Measurements from ENCODE around the gene TAOK3. TPM values are rescaled to one million over a fixed set of nuclear protein-coding genes. Genes with fewer than 3 reads are reported as not detected.

The TAOK3 gene
- total and polyA plus RNA-seq, 9 of the 15 experiments (the other 6 are each of a cell fraction or from before 2014, with no cell fraction given): 24.3 to 83.5 (median 47.1) TPM

DNA sequence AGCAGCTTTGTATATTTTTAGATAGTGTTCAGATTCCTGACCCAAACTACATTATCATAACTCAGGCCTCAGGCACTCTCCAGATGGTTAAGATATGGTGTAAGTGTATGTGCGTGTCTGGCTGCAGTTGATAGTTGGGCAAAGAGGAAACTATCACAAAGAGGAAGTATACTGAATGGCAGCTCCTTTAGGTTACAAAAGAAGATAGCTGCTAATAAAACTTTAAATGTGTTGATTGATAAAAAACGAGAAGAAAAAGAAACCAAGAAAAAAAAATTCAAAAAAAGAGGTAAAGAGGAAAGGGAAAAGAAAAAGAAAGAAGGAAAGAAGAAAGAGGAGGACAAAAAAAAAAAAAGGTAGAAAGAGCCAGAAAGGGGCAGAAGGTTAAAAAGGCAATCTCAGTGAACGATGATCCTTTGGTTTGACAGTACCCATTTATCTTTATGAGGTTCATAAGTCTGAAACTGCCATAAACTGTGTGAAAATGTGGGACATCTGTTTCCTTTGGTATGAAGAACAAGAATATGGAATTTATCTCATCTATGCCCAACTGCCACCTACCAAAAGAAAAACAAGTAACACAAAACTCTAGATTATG, 42.2 kb downstream of the TAOK3 start (continued):
- no peak for TF ChIP-seq PCBP1 (IDR thresholded peaks at IDR 0.05; ENCODE audit: low read depth, low read length, poor library complexity, severe bottlenecking)
- no peak for TF ChIP-seq PTBP1 (IDR thresholded peaks at IDR 0.05; ENCODE audit: low read depth, low read length)
- TF ChIP-seq HNRNPUL1 (IDR thresholded peaks at IDR 0.05; ENCODE audit: low read length): no peak
- TF ChIP-seq, protein P1, sequence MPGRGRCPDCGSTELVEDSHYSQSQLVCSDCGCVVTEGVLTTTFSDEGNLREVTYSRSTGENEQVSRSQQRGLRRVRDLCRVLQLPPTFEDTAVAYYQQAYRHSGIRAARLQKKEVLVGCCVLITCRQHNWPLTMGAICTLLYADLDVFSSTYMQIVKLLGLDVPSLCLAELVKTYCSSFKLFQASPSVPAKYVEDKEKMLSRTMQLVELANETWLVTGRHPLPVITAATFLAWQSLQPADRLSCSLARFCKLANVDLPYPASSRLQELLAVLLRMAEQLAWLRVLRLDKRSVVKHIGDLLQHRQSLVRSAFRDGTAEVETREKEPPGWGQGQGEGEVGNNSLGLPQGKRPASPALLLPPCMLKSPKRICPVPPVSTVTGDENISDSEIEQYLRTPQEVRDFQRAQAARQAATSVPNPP (IDR thresholded peaks at IDR 0.05; ENCODE audit: borderline replicate concordance, insufficient read depth, insufficient read length): no peak
- TF ChIP-seq ZNF695 (CRISPR knock-in tag; IDR thresholded peaks at IDR 0.05): no peak
- TF ChIP-seq, protein P2, sequence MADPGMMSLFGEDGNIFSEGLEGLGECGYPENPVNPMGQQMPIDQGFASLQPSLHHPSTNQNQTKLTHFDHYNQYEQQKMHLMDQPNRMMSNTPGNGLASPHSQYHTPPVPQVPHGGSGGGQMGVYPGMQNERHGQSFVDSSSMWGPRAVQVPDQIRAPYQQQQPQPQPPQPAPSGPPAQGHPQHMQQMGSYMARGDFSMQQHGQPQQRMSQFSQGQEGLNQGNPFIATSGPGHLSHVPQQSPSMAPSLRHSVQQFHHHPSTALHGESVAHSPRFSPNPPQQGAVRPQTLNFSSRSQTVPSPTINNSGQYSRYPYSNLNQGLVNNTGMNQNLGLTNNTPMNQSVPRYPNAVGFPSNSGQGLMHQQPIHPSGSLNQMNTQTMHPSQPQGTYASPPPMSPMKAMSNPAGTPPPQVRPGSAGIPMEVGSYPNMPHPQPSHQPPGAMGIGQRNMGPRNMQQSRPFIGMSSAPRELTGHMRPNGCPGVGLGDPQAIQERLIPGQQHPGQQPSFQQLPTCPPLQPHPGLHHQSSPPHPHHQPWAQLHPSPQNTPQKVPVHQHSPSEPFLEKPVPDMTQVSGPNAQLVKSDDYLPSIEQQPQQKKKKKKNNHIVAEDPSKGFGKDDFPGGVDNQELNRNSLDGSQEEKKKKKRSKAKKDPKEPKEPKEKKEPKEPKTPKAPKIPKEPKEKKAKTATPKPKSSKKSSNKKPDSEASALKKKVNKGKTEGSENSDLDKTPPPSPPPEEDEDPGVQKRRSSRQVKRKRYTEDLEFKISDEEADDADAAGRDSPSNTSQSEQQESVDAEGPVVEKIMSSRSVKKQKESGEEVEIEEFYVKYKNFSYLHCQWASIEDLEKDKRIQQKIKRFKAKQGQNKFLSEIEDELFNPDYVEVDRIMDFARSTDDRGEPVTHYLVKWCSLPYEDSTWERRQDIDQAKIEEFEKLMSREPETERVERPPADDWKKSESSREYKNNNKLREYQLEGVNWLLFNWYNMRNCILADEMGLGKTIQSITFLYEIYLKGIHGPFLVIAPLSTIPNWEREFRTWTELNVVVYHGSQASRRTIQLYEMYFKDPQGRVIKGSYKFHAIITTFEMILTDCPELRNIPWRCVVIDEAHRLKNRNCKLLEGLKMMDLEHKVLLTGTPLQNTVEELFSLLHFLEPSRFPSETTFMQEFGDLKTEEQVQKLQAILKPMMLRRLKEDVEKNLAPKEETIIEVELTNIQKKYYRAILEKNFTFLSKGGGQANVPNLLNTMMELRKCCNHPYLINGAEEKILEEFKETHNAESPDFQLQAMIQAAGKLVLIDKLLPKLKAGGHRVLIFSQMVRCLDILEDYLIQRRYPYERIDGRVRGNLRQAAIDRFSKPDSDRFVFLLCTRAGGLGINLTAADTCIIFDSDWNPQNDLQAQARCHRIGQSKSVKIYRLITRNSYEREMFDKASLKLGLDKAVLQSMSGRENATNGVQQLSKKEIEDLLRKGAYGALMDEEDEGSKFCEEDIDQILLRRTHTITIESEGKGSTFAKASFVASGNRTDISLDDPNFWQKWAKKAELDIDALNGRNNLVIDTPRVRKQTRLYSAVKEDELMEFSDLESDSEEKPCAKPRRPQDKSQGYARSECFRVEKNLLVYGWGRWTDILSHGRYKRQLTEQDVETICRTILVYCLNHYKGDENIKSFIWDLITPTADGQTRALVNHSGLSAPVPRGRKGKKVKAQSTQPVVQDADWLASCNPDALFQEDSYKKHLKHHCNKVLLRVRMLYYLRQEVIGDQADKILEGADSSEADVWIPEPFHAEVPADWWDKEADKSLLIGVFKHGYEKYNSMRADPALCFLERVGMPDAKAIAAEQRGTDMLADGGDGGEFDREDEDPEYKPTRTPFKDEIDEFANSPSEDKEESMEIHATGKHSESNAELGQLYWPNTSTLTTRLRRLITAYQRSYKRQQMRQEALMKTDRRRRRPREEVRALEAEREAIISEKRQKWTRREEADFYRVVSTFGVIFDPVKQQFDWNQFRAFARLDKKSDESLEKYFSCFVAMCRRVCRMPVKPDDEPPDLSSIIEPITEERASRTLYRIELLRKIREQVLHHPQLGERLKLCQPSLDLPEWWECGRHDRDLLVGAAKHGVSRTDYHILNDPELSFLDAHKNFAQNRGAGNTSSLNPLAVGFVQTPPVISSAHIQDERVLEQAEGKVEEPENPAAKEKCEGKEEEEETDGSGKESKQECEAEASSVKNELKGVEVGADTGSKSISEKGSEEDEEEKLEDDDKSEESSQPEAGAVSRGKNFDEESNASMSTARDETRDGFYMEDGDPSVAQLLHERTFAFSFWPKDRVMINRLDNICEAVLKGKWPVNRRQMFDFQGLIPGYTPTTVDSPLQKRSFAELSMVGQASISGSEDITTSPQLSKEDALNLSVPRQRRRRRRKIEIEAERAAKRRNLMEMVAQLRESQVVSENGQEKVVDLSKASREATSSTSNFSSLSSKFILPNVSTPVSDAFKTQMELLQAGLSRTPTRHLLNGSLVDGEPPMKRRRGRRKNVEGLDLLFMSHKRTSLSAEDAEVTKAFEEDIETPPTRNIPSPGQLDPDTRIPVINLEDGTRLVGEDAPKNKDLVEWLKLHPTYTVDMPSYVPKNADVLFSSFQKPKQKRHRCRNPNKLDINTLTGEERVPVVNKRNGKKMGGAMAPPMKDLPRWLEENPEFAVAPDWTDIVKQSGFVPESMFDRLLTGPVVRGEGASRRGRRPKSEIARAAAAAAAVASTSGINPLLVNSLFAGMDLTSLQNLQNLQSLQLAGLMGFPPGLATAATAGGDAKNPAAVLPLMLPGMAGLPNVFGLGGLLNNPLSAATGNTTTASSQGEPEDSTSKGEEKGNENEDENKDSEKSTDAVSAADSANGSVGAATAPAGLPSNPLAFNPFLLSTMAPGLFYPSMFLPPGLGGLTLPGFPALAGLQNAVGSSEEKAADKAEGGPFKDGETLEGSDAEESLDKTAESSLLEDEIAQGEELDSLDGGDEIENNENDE (IDR thresholded peaks at IDR 0.05; ENCODE audit: low read depth, low read length): no peak
- no peak for TF ChIP-seq HDAC6 (IDR thresholded peaks at IDR 0.05; ENCODE audit: low read depth, low read length)
- TF ChIP-seq ZNF212 (CRISPR knock-in tag; IDR thresholded peaks at IDR 0.05): no peak
- TF ChIP-seq MCM5 (IDR thresholded peaks at IDR 0.05; ENCODE audit: low read depth): no peak
- peak; percentile 83 for TF ChIP-seq SMAD4 (CRISPR knock-in tag; conservative IDR thresholded peaks at IDR 0.05)
- TF ChIP-seq, protein P3, sequence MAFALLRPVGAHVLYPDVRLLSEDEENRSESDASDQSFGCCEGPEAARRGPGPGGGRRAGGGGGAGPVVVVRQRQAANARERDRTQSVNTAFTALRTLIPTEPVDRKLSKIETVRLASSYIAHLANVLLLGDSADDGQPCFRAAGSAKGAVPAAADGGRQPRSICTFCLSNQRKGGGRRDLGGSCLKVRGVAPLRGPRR (CRISPR knock-in tag; IDR thresholded peaks at IDR 0.05): no peak
- TF ChIP-seq, protein P4, sequence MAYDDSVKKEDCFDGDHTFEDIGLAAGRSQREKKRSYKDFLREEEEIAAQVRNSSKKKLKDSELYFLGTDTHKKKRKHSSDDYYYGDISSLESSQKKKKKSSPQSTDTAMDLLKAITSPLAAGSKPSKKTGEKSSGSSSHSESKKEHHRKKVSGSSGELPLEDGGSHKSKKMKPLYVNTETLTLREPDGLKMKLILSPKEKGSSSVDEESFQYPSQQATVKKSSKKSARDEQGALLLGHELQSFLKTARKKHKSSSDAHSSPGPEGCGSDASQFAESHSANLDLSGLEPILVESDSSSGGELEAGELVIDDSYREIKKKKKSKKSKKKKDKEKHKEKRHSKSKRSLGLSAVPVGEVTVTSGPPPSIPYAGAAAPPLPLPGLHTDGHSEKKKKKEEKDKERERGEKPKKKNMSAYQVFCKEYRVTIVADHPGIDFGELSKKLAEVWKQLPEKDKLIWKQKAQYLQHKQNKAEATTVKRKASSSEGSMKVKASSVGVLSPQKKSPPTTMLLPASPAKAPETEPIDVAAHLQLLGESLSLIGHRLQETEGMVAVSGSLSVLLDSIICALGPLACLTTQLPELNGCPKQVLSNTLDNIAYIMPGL (CRISPR knock-in tag; IDR thresholded peaks at IDR 0.05): no peak

Measured in K562 (cell line).